A549 (cell line): Measurements from ENCODE around the gene FRMD3.

Experiments
- BCL3 ChIP-seq: fragments of >200 bp; sonication (Bioruptor Twin); formaldehyde crosslinking; IDR thresholded peaks from 3 replicates; pipeline ENCODE4 v1.6.1; 2016
- BHLHE40 ChIP-seq: IDR thresholded peaks from 2 replicates; pipeline ENCODE4 v1.6.1; 2012; ENCODE audit warnings: low read depth, low read length, inconsistent platforms
- CEBPB ChIP-seq, 2 experiments: fragments of >200 bp in 1 of 2; sonication (Bioruptor Twin) in 1 of 2; formaldehyde crosslinking in 1 of 2; IDR thresholded peaks; 2 replicates each; pipeline ENCODE4 v1.6.1; 2012 to 2016
- CHD2 ChIP-seq: fragments of 150-350 bp; IDR thresholded peaks from 2 replicates; pipeline ENCODE4 v1.6.1; 2014; ENCODE audit warnings: low read length; ENCODE audit not compliant: partially characterized antibody
- CTCF ChIP-seq: fragments of >200 bp; sonication (Bioruptor Twin); formaldehyde crosslinking; IDR thresholded peaks from 3 replicates; pipeline ENCODE4 v1.5.1; 2016
- MAFK ChIP-seq: fragments of 450-650 bp; IDR thresholded peaks from 2 replicates; pipeline ENCODE4 v1.6.1; 2014; ENCODE audit not compliant: partially characterized antibody
- POLR2A ChIP-seq: IDR thresholded peaks from 2 replicates; pipeline ENCODE4 v1.6.1; 2012; ENCODE audit warnings: mild to moderate bottlenecking, low read length
- TF ChIP-seq, protein P1 (sequence below): fragments of 450-650 bp; IDR thresholded peaks from 2 replicates; pipeline ENCODE4 v1.6.1; 2014; ENCODE audit warnings: antibody characterized with exemption

DNA sequence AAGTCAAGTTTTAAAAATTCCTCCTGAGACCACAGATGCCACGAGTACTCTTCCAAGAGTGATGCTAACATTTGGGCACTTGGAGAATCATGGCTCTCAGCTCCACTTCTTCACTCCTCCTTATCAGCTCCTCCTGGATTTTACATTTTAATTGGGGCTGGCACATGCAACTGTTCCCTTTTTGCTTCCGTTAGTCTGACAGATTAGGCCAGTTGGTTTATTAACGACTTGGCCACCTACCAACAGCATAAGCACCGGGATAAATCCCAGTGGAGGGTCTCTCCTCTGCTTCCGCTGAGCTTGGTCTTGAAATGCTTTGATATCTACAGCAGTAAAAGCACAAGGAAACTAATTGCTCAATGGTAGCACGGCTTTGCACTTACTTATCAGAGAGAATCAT is 340.6 kb downstream of the FRMD3 start:
- no peak for TF ChIP-seq BCL3
- TF ChIP-seq CTCF, result no peak
- no peak for TF ChIP-seq POLR2A
- no peak for TF ChIP-seq CHD2
- TF ChIP-seq BHLHE40, result no peak
- TF ChIP-seq, protein P1, sequence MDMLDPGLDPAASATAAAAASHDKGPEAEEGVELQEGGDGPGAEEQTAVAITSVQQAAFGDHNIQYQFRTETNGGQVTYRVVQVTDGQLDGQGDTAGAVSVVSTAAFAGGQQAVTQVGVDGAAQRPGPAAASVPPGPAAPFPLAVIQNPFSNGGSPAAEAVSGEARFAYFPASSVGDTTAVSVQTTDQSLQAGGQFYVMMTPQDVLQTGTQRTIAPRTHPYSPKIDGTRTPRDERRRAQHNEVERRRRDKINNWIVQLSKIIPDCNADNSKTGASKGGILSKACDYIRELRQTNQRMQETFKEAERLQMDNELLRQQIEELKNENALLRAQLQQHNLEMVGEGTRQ, result no peak
- no peak for TF ChIP-seq CEBPB (IDR thresholded peaks at IDR 0.05)
- TF ChIP-seq MAFK, result no peak
